RWPE1 (cell line): ENCODE data around the gene CTSK.

Experiments used
- CTCF ChIA-PET: fragments of 350-600 bp; sonication (Branson Sonifier 250); formaldehyde crosslinking; extraction: SDS; loops from one replicate; lab custom pipeline; 2021; lab: Yijun Ruan, JAX
- POLR2A ChIA-PET: fragments of 400-600 bp; formaldehyde crosslinking; extraction: SDS; loops from one replicate; lab custom pipeline; 2020; ENCODE audit warnings: antibody characterized with exemption; ENCODE audit not compliant: low non-redundant PET; lab: Yijun Ruan, JAX
- DNase-seq: peaks from one replicate; pipeline ENCODE4 v3.0.0; 2012; ENCODE audit warnings: low spot score
- H3K27ac ChIP-seq: fragments of 450-650 bp; 2 replicates; pipeline ENCODE4 v1.5.1; 2017
- CTCF ChIP-seq: fragments of 450-650 bp; conservative IDR thresholded peaks from 2 replicates; pipeline ENCODE4 v1.5.1; 2017; ENCODE audit warnings: low read depth, mild to moderate bottlenecking

The CTSK gene

DNA sequence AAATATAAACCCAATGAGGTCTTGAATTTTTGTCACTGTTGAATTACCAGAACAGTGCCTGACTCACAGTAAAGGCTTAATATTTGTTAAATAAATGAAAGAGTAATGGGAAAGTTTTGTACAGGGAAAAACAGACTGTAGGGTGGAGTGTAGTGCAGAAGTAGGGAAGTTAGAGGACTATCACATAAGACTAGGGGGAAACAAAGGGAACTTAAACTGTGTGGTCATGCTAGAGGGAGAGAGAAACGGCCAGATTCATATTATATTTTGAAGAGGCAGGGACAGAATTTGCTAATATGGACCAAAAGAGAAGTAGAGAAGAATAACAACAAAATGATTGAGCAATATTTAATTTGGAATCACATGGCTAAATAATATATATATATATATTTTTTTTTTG lies 14.8 kb downstream of the CTSK start:
- TF ChIP-seq CTCF = no peak
- ChIA-PET CTCF (interaction anchor here (0.6 kb wide), 1 partner anchor 357 kb away, joined by 5 read pairs; no protein-coding TSS in a partner anchor), POLR2A (no interaction called here)
- H3K27ac ChIP-seq = no peak overlapping the region
- no peak for DNase-seq

- H3K27ac ChIP-seq = no peak overlapping the region
- CTCF ChIA-PET = no interaction called here
- no peak for TF ChIP-seq CTCF
- POLR2A ChIA-PET = no interaction called here
- no peak for DNase-seq
Observed at GRCh38 chr1:150791585-150791984, 16.5 kb downstream of the CTSK start.

GRCh38 chr1:150789396-150789795 lies 18.7 kb downstream of the CTSK start:
- no peak for TF ChIP-seq CTCF
- DNase-seq = peak; percentile 5
- POLR2A ChIA-PET = no interaction called here
- CTCF ChIA-PET = no interaction called here
- H3K27ac ChIP-seq = no peak overlapping the region

DNA sequence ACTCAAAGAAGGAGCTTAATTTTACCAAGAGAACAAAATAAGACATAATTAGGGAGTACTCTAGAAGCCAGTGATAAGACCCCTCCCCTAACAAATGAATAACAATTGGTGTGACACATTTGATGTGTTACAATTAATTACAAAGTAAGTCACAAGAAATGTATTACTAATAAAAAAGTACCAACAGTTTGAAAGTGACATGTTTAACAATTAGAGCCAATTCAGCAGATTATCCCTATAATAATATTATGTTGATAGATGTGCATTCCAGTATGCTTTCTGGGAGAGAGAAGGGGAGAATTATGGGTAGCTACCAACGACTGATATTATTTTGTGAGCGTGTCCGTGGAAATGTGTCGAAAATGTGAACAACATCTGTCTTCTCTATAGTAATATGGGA lies 19.1 kb downstream of the CTSK start:
- ChIA-PET POLR2A (no interaction called here), CTCF (interaction anchor here (0.7 kb wide), 1 partner anchor 19 kb away, joined by 3 read pairs; no protein-coding TSS in a partner anchor)
- H3K27ac ChIP-seq = no peak overlapping the region
- TF ChIP-seq CTCF = no peak
- no peak for DNase-seq

GRCh38 chr1:150787455-150787854 lies 20.6 kb downstream of the CTSK start:
- DNase-seq = no peak
- TF ChIP-seq CTCF = no peak
- H3K27ac ChIP-seq = no peak overlapping the region
- ChIA-PET CTCF (interaction anchor here (0.5 to 0.6 kb wide), 2 partner anchors 42 to 362 kb away, joined by 3 to 4 read pairs; no protein-coding TSS in a partner anchor), POLR2A (no interaction called here)

DNA sequence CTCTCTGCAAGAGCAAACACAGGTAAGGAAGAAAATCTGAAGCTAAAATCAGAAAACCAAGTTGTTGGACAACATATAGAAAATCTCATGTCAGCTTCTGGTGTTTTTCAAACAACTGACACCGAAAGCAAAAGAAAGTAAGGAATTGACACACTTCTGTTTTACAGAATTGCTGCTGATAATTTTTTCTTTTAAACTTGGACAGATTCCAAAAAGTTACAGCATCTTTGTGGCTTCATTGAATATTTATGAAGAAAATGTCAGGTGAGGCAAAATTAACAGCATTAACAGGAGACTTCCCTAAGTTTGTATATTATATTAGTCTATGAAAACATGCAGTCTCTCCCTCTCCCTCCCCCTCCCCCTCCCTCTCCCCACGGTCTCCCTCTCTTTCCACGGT lies 27.6 kb downstream of the CTSK start:
- POLR2A ChIA-PET = no interaction called here
- CTCF ChIA-PET = no interaction called here

More for the DNA sequence above, 27.6 kb downstream of the CTSK start:
- no peak overlapping the region for H3K27ac ChIP-seq
- TF ChIP-seq CTCF = no peak
- DNase-seq = no peak
